ENCODE data around the gene NELL1. TPM values are rescaled to one million over a fixed set of nuclear protein-coding genes. Genes with fewer than 3 reads are reported as not detected.

NELL1 gene
- polyA plus RNA-seq, 1 experiment = not detected

DNA sequence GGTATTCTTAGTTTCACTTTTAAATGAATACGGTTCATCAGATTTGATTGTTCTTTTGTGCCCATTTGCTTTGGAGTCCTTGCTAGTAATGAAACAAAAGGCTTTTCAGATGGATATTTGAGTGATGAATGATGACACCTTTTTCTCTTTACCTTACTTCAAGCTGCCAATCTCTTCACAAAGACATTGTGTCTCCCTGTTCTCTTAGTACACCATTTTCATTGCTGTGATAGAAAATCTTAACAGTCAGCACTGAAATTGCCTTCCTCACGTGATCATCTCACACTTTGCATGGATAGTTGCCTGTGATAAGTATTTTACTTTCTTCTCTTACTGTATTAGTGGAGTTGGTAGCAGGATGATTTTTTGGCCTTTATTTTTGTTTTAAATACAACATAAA lies 396.6 kb downstream of the NELL1 start:
- TF ChIP-seq, protein P1, sequence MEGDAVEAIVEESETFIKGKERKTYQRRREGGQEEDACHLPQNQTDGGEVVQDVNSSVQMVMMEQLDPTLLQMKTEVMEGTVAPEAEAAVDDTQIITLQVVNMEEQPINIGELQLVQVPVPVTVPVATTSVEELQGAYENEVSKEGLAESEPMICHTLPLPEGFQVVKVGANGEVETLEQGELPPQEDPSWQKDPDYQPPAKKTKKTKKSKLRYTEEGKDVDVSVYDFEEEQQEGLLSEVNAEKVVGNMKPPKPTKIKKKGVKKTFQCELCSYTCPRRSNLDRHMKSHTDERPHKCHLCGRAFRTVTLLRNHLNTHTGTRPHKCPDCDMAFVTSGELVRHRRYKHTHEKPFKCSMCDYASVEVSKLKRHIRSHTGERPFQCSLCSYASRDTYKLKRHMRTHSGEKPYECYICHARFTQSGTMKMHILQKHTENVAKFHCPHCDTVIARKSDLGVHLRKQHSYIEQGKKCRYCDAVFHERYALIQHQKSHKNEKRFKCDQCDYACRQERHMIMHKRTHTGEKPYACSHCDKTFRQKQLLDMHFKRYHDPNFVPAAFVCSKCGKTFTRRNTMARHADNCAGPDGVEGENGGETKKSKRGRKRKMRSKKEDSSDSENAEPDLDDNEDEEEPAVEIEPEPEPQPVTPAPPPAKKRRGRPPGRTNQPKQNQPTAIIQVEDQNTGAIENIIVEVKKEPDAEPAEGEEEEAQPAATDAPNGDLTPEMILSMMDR (IDR thresholded peaks at IDR 0.05; ENCODE audit: low read depth, low read length) = no peak
- H3K27me3 ChIP-seq (ENCODE audit: control insufficient read depth, insufficient read depth, low read length) = no peaks in the 10 kb centered on the region
- POLR2A ChIA-PET = no interaction called here
- DNase-seq (ENCODE audit: low read depth, low spot score) = no peak
- H3K27ac ChIP-seq (ENCODE audit: low read depth, low read length) = no peak overlapping the region
- no peak overlapping the region for H3K4me3 ChIP-seq (ENCODE audit: low read depth, low read length)
- CTCF ChIA-PET = no interaction called here
- H3K9me3 ChIP-seq (ENCODE audit: control insufficient read depth, insufficient read depth, low read length) = peaks cover 10% of the 10 kb centered on the region; the same call in 1 of the 2 replicates

DNA sequence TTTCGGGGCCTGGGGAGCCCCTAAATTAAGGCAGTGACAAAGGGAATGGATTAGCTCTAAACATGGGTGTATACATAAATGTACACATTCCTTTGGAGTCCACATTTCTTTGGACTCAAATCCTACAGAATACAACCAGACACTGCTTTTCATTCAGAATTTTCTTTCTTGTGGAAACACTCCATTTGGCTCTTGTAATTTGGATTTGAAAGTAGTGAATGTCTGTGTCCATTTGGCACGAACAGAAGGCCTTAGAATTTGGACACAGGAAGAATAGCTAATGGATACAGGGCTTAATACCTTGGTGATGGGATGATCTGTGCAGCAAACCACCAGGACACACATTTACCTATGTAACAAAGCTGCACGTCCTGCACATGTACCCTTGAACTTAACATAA lies 399.5 kb downstream of the NELL1 start:
- Histone ChIP-seq H3K27ac (ENCODE audit: low read depth, low read length) (no peak overlapping the region), H3K27me3 (ENCODE audit: control insufficient read depth, insufficient read depth, low read length) (no peaks in the 10 kb centered on the region), H3K9me3 (ENCODE audit: control insufficient read depth, insufficient read depth, low read length) (peaks cover 6% of the 10 kb centered on the region; the same call in 1 of the 2 replicates), H3K4me3 (ENCODE audit: low read depth, low read length) (no peak overlapping the region)
- TF ChIP-seq, protein P1 (IDR thresholded peaks at IDR 0.05; ENCODE audit: low read depth, low read length) = no peak
- ChIA-PET CTCF (no interaction called here), POLR2A (no interaction called here)
- no peak for DNase-seq (ENCODE audit: low read depth, low spot score)

DNA sequence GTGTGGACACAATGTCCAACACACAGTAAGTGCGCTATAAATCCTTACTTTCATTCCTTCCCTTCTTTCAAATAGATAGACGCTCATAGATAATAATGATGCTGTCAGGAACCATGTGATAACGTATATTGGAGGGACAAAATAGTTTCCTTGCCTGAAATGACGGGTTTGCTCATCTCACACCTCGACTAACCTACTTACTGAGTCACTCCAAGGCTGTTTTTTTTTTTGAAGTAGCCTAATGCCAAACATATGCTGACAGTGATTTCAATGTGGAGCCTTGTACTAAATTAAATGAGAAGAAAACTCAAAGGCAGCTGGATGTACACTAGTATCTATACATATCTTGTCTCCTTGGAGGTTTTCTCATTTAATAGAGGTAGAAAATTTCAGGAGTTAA lies 400.5 kb downstream of the NELL1 start:
- ChIA-PET CTCF (no interaction called here), POLR2A (no interaction called here)
- no peaks in the 10 kb centered on the region for H3K27me3 ChIP-seq (ENCODE audit: control insufficient read depth, insufficient read depth, low read length)
- peaks cover 6% of the 10 kb centered on the region; the same call in 1 of the 2 replicates for H3K9me3 ChIP-seq (ENCODE audit: control insufficient read depth, insufficient read depth, low read length)
- TF ChIP-seq, protein P1 (IDR thresholded peaks at IDR 0.05; ENCODE audit: low read depth, low read length) = no peak
- H3K27ac ChIP-seq (ENCODE audit: low read depth, low read length) = no peak overlapping the region
- DNase-seq (ENCODE audit: low read depth, low spot score) = no peak
- H3K4me3 ChIP-seq (ENCODE audit: low read depth, low read length) = no peak overlapping the region

DNA sequence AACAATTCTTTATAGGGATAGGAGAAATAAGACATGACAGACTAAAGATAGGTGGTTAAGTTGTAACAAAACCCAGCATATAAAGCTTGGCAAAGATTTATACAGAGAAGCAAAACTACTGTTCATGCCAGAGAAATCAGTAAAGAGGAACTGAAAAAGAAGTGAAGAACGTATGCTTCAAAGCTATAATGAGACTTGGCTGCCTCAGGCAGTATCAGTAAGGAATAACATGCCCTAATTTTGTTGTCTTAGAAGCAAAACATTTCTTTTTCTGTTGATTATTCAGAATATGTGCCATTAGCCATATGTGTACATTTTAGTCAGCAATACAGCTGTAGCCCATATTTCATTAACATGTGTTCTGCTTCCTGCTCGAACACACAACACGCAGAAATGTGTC lies 403.2 kb downstream of the NELL1 start:
- ChIA-PET POLR2A (no interaction called here), CTCF (interaction anchor here (0.6 kb wide), 1 partner anchor 775 kb away, joined by 3 read pairs; no protein-coding TSS in a partner anchor)
- H3K4me3 ChIP-seq (ENCODE audit: low read depth, low read length) = no peak overlapping the region
- TF ChIP-seq, protein P1 (IDR thresholded peaks at IDR 0.05; ENCODE audit: low read depth, low read length) = no peak
- peaks cover 14% of the 10 kb centered on the region; the same call in 1 of the 2 replicates for H3K9me3 ChIP-seq (ENCODE audit: control insufficient read depth, insufficient read depth, low read length)
- H3K27me3 ChIP-seq (ENCODE audit: control insufficient read depth, insufficient read depth, low read length) = no peaks in the 10 kb centered on the region
- H3K27ac ChIP-seq (ENCODE audit: low read depth, low read length) = no peak overlapping the region
- no peak for DNase-seq (ENCODE audit: low read depth, low spot score)

DNA sequence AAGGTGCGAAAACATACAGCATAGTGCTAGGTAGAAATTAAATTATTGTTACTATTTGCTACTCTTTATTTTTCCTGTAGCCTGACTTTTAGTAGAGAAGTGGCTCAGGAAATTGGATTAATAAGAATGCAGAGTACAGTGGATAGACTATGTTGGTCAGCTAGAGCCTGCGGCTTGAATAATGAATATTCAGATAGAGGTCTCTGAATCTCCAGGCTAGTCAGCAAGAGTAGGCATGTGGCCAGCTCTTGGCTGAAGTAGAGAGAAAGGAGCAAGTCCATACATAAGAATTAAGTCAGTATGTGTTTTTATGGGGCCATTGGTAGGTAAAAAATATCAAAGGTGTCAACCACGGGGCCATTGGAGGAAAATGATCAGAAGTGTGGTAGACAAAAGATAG lies 413.5 kb downstream of the NELL1 start:
- H3K4me3 ChIP-seq (ENCODE audit: low read depth, low read length) = no peak overlapping the region
- no peaks in the 10 kb centered on the region for H3K27me3 ChIP-seq (ENCODE audit: control insufficient read depth, insufficient read depth, low read length)
- H3K27ac ChIP-seq (ENCODE audit: low read depth, low read length) = no peak overlapping the region
- ChIA-PET POLR2A (no interaction called here), CTCF (no interaction called here)
- TF ChIP-seq, protein P1 (IDR thresholded peaks at IDR 0.05; ENCODE audit: low read depth, low read length) = no peak
- peaks cover 4% of the 10 kb centered on the region for H3K9me3 ChIP-seq (ENCODE audit: control insufficient read depth, insufficient read depth, low read length)
- no peak for DNase-seq (ENCODE audit: low read depth, low spot score)
